GOT3 (cell line): ENCODE data around the gene C5orf46.

Source experiments
- DNase-seq: peaks from one replicate; lab custom pipeline; 2025; ENCODE audit warnings: mixed read lengths; lab: John Stamatoyannopoulos, UW

Gene C5orf46

DNA sequence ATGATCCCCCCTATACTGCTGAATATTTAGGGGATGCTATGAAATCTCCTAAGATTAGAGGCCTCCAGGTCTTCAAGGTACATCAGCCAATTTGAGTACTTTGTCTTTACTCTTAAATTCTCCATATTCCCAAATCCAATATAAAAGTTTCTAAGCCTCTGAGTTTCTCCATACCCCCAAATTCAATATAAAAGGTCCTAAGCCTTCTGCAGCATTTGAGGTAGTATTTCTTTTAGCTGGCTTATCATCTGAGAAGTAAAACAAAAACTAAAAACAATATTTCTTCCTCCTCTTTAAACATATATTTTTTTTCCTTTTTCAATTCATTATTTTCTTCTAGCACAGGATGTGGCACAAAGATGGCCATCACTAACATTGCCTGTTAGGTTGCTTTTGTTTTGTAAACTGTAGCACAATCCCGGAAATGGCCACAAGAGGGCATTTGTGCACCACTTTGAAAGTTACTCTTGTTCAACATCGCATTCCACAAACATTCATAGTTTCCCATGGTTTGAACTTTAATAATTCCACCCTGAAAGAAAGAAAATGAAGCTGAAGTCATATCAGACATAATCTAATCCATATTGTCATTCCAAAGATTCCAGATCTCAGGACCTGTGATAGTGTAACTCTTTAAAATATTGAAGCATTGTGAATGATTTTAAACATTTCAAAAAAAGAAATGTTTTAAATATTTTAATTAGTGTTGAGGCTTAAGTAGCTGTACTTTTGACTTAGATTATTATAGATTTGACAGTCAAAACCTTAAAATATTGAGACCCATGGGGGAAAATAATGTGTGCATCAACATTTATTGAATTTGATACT is 48.8 kb downstream of the C5orf46 start:
- DNase-seq = peak; percentile 2

DNA sequence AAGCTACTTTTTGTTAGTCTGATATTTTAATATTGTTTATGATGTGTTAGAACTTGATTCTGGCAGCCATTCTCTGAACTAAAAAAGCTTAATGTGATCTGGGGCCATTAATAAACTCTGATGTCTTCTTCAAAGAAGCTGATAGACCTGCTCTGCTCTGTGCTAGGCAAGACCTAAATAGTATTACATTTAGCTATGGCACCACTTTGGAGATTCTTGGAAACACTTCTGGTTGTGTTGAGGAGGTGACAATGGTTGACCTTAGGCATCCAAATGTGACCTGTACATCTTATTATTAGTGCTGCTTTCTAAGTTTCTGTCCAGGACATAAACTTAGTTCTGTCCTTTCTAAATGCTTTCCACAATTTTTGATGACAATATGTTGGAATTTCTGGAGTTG is 49.5 kb downstream of the C5orf46 start:
- no peak for DNase-seq

DNA sequence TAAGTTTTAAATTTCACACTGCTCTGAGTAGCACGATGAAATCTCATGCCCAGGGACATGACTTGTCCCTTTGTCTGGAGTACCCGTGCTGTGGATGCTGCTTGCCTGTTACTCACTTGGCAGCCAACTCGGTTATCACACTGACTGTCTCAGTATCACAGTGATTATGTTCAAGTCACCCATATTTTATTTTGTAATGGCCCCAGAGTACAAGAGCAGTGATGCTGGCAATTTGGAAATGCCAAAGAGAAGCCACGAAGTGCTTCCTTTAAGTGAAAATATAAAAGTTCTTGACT is 50.6 kb downstream of the C5orf46 start:
- no peak for DNase-seq

DNA sequence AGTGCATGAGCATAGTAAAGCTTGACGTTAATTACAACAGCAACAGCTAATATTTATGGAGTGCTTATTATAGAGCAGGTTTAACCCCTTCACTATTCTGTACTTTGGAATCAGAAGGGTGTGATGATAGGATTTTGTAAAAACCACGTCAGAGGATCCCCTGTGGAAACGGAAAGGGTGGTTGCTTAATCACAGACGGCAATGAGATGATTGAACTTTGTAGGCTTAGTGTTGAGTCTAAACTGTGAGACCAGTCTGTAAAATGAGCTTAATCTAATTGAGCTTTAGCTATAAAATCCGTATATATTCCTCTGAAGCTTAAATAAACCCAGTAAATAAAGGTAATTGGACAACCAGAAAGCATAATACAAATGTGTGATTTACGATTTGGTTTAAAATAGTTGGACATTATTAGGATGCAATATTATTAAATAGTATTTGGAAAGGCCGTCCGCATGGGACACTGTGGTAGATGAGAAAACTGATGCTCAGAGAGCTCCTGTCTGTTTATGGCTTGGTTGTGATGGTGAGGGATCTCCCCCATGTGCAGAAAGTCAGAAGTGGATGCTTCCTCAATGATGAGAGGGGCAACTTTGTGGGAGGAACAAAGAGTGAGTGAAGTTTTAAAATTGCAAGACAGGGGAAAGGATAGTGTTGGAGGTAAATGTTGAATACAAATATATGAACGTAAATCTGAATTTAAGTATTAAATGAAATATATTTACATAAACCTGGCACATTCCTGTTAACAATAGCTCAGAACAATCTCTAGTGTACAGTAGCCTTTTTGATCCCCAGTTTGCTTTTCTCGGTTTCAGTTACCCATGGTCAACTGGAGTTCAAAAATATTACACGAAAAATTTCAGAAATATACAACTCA is 51.2 kb downstream of the C5orf46 start:
- no peak for DNase-seq

DNA sequence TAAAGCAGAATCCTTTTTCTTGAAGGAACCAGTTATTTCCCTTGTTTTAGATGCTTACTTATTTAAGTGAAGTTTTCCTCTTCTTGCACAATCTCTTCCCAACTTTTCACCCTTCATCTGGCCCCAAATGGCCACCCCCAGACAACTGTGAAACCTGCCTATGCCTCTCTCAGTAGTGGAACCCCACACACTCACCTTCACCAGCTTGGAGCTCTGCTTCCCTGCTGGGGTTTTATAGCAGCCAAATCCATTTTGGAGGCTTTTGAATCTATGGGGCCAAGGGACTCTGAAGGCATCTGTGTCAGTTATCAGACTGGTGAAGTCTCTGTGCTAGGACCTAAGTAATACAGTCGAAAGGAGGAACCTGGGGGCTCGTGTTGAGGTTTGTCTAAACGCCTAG is 52.0 kb downstream of the C5orf46 start:
- DNase-seq = no peak

DNA sequence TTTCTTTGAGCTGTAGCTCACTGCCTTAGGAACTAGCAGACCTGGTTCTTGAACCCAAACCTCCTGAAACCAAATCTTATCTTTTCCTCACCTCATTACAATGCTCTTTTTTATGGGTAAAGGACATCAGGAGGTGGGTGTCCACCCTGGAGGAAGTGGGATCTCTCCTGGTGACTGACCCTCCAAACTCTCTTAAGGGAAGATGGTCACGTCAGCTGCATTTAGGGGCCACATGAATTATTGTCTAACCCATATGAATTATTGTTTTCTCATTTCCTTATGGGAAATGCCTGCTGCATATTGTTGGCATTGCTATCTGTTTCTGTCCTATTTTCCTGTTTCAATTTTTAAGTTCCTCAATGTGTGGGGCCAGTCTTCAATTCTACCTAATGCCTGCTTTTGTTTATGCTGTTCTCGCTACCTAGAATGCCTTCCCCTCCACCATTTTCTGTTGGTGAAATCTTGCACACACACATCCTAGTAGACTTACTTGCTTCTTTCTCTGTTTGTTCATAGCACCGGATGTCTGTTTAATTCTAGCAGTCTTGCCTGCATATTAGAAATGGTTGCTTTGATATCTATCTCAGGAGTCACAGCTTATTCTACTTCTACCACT is 52.9 kb downstream of the C5orf46 start:
- DNase-seq = no peak

DNA sequence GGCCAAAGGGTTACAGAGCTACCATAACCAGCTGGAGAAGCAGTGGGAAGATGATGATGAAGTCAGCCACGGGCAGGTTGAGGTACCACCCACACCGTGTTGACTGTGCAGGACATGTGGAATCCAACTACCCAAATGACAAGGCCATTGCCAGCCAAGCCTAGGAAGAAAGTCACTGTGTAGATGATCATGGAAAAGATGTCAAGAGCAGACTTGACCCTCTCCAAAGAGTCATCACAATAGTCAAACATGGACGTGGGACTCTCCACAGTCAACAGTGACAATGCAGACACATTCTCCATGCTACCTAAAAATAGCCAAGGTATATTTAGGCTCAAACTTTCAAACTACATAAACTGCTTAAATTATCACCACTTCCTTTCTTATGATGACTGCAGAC is 54.0 kb downstream of the C5orf46 start:
- DNase-seq = no peak

DNA sequence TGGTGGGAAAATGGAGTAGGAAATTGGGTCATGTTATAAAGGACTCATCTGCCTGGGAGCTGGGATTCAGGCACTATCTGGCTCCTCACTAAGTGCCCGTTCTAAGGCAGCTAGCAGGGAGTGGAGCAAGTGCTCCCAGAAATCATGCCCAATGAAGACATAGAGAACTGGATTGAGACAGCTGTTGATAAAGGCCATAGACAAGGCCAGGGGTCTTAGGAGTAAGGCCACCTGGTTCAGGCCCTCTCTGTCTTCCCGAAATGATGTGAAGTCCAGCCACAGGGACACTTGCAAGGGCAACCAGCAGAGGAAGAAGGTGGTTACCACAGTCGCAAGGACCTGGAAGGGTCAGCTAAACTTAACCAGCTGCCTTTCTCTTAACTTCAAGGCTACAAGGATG is 54.8 kb downstream of the C5orf46 start:
- DNase-seq = no peak

DNA sequence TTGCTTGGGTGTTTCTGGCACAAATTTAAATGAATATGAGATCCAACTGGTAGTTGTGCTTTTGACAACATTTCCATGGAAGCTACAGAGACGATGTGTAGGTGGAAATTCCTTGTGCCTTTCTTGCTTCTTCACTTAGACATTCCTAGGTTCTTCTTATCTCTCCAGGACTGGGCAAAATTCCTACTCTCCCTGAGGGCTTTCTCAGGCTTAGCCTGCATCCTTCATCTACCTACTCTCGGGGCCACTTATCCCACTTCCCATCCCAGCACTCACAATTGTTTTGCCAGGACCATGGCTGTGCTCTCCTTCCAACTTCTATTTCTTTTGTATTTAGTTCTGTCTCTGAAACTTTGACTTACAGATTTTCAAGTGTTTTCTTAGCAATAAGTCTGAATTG is 57.1 kb downstream of the C5orf46 start:
- no peak for DNase-seq

DNA sequence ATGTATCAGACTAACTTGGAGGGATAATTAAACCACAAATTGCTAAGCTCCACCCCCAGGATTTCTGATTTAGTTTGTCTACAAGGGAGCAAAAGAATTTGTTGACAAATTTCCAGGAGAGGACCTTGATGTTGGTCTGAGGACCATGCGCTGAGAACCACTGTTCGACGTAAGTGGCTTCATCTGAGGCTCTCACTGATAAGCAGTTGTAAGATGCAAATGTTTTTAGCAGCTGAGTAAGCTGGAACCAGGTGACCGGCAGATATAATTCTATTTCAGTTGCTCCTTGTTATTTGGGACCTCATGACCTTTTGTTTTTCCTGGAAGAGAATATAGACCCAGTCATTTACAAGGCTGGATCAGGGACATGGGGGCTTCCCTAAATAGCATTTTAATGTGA is 60.7 kb downstream of the C5orf46 start:
- no peak for DNase-seq

DNA sequence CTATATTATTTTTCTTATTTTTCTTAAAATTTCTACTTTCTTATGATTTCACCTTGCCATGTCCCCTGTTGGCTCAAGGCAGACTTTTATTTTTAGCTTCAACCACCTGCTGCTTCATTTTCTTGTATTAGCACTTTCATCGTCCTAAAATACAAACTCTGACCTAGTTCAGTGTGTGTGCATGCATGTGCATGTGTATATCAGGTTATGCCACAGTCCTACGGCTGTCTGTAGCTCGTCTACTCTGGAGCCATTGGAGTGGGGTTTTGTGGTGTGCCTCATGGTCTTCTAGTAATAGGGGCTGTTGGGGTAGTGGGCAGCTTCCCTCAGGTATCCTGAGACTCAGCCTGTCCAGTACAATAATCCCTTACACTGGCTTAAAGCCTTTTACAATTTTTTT is 61.5 kb downstream of the C5orf46 start:
- DNase-seq = no peak

DNA sequence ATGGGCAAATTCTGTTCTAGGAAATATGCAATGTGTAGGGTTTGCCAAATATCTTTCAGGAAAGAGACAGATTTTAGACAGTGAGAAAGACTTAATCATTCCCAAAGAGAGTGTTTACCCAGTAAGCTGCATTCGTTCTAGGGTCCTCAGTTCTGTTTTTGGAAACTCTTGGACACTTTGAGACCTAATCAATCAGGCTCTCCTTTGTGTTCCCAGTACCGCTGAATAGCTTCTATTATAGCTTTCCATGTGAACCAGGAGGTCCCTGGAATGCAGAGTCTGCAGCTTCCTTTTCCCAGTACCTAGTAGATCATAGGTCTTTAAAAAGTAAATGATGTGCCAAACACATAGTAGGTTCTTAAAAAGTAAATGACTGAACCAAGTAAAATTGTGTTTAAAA is 63.5 kb downstream of the C5orf46 start:
- no peak for DNase-seq
